CD14-positive monocyte (primary cell): ENCODE data around the gene TMEM45B. TPM values are rescaled to one million over a fixed set of nuclear protein-coding genes. Genes with fewer than 3 reads are reported as not detected.

Experiments used
- DNase-seq, 3 donors: peaks; one replicate each; pipeline ENCODE4 v3.0.0-alpha.2; 2011 to 2022
- H2AFZ ChIP-seq: 2 replicates; pipeline ENCODE4 v1.6.0; 2012; ENCODE audit warnings: mild to moderate bottlenecking, low read depth, low read length, inconsistent platforms; ENCODE audit not compliant: insufficient read depth, poor library complexity, severe bottlenecking
- H3K27ac ChIP-seq, 2 donors: 1 replicate in 1 of 2; 2 replicates in 1 of 2; pipeline ENCODE4 v1.5.1; 2012 to 2013; ENCODE audit warnings: low read length in 2 of 2, control low read depth in 1 of 2, inconsistent platforms in 1 of 2, low read depth in 1 of 2, mild to moderate bottlenecking in 1 of 2
- H3K27me3 ChIP-seq, 2 donors: one replicate each; pipeline versions ENCODE4 v1.6.0 to v1.6.1; 2011 to 2013; ENCODE audit warnings: low read length in 2 of 2; ENCODE audit not compliant: control insufficient read depth in 2 of 2, insufficient read depth in 2 of 2
- H3K36me3 ChIP-seq, 2 donors: replicated peaks in 1 of 2; 1 replicate in 1 of 2; 2 replicates in 1 of 2; pipeline versions ENCODE4 v1.5.1 to v1.6.1; 2012 to 2013; ENCODE audit warnings: low read length in 2 of 2, control low read depth in 1 of 2, inconsistent platforms in 1 of 2, mild to moderate bottlenecking in 1 of 2; ENCODE audit not compliant: insufficient read depth in 2 of 2, control insufficient read depth in 1 of 2
- H3K4me1 ChIP-seq, 2 donors: 1 replicate in 1 of 2; 2 replicates in 1 of 2; pipeline versions ENCODE4 v1.5.1 to v1.6.1; 2012 to 2013; ENCODE audit warnings: low read length in 2 of 2, control low read depth in 1 of 2, inconsistent platforms in 1 of 2, mild to moderate bottlenecking in 1 of 2, moderate library complexity in 1 of 2; ENCODE audit not compliant: insufficient read depth in 2 of 2, control insufficient read depth in 1 of 2
- H3K4me2 ChIP-seq: replicated peaks from 2 replicates; pipeline ENCODE3; 2012; ENCODE audit warnings: low read length, moderate library complexity, mild to moderate bottlenecking; ENCODE audit not compliant: poor library complexity, severe bottlenecking; ENCODE audit errors: extremely low read depth
- H3K4me3 ChIP-seq, 3 experiments: fragments of 200-600 bp in 1 of 3; sonication (generic) in 1 of 3; replicated peaks in 1 of 3; 1 replicate in 2 of 3; 2 replicates in 1 of 3; pipeline ENCODE4 v1.5.1; 2011 to 2013; ENCODE audit warnings: low read length in 3 of 3, mild to moderate bottlenecking in 3 of 3, control low read depth in 2 of 3, low read depth in 2 of 3, inconsistent platforms in 1 of 3, moderate library complexity in 1 of 3
- H3K79me2 ChIP-seq: 2 replicates; pipeline ENCODE4 v1.6.0; 2012; ENCODE audit warnings: mild to moderate bottlenecking, control low read depth, inconsistent platforms, low read length, moderate library complexity; ENCODE audit not compliant: insufficient read depth
- H3K9ac ChIP-seq: 2 replicates; pipeline ENCODE4 v1.6.0; 2017; ENCODE audit warnings: low read length, mild to moderate bottlenecking; ENCODE audit not compliant: insufficient read depth, poor library complexity, severe bottlenecking
- H3K9me3 ChIP-seq, 2 donors: replicated peaks in 1 of 2; 1 replicate in 1 of 2; 2 replicates in 1 of 2; pipeline versions ENCODE4 v1.5.1 to v1.6.1; 2012 to 2013; ENCODE audit warnings: low read length in 2 of 2, control low read depth in 1 of 2; ENCODE audit not compliant: control insufficient read depth in 1 of 2, insufficient read depth in 1 of 2
- H4K20me1 ChIP-seq: 2 replicates; pipeline ENCODE4 v1.6.0; 2012; ENCODE audit warnings: mild to moderate bottlenecking, low read length, control low read depth, moderate library complexity; ENCODE audit not compliant: insufficient read depth
- H3K27ac Mint-ChIP-seq, 7 donors: one replicate each; pipeline ENCODE4 v1.8.0; 2020; ENCODE audit warnings: mild to moderate bottlenecking in 7 of 7, mixed read lengths in 7 of 7, moderate library complexity in 6 of 7, inconsistent platforms in 2 of 7
- H3K27me3 Mint-ChIP-seq, 3 donors: one replicate each; pipeline ENCODE4 v1.8.0; 2021 to 2022; ENCODE audit warnings: low read depth in 3 of 3, mild to moderate bottlenecking in 3 of 3, mixed read lengths in 3 of 3, moderate library complexity in 3 of 3, inconsistent platforms in 1 of 3
- H3K36me3 Mint-ChIP-seq, 2 donors: one replicate each; pipeline ENCODE4 v1.8.0; 2020; ENCODE audit warnings: mixed read lengths in 2 of 2, inconsistent platforms in 1 of 2, mild to moderate bottlenecking in 1 of 2
- H3K4me1 Mint-ChIP-seq: one replicate; pipeline ENCODE4 v1.8.0; 2020; ENCODE audit warnings: mild to moderate bottlenecking, mixed read lengths
- H3K4me3 Mint-ChIP-seq, 2 donors: one replicate each; pipeline ENCODE4 v1.8.0; 2020; ENCODE audit warnings: mild to moderate bottlenecking in 2 of 2, mixed read lengths in 2 of 2, moderate library complexity in 1 of 2
- H3K9me3 Mint-ChIP-seq, 7 donors: one replicate each; pipeline ENCODE4 v1.8.0; 2020 to 2022; ENCODE audit warnings: mixed read lengths in 7 of 7, mild to moderate bottlenecking in 6 of 7, moderate library complexity in 6 of 7, inconsistent platforms in 2 of 7
- CTCF ChIP-seq: fragments of 200-600 bp; IDR thresholded peaks from one replicate; pipeline ENCODE4 v1.8.0; 2022; ENCODE audit warnings: antibody characterized with exemption, mild to moderate bottlenecking
- WGBS: methylation state at CpG from one replicate; pipeline ENCODE4 v1.1.5; 2013; ENCODE audit warnings: missing lambda C conversion rate; ENCODE audit not compliant: insufficient coverage; 5-methylcytosine and 5-hydroxymethylcytosine counted together
- intact Hi-C, 2 donors: fragments of 100-400 bp; cut with micrococcal nuclease; formaldehyde crosslinking; loops; one replicate each; pipeline versions ENCODE4 v1.15.0 to v1.15.1; 2023
- polyA plus RNA-seq, 3 donors: library from polyadenylated mRNA; depleted of rRNA in 1 of 3; unstranded in 2 of 3; stranded (reverse) in 1 of 3; fragments of 300-500 nt in 2 of 3; fragments of >200 nt in 1 of 3; fragmentation: Illumina TruSeq in 2 of 3; gene quantifications; 1 replicate in 2 of 3; 2 replicates in 1 of 3; pipeline ENCODE4 v1.2.3, GENCODE V29; 2012 to 2021

Gene TMEM45B
- polyA plus RNA-seq, 3 donors, result 0.24 to 1.7 (median 0.56) TPM

GRCh38 chr11:129894278-129895125, 78.9 kb downstream of the TMEM45B start:
- H4K20me1 ChIP-seq, result peaks cover 10% of the 10 kb centered on the region
- peak overlapping the region; percentile 18 to 88 for H3K27ac ChIP-seq
- Mint-ChIP-seq H3K9me3 (no peaks in the 10 kb centered on the region), H3K4me1 (peaks cover 22% of the 10 kb centered on the region), H3K36me3 (peaks cover 38 to 40% of the 10 kb centered on the region in 2 donors), H3K27ac (peak overlapping the region; percentile 77 to 93 (median 82)), H3K27me3 (peaks cover 0 to 3% (median 0%) of the 10 kb centered on the region in 3 donors), H3K4me3 (peak overlapping the region; percentile 94)
- peaks cover 30 to 47% of the 10 kb centered on the region in 2 donors for H3K36me3 ChIP-seq
- peaks cover 26% of the 10 kb centered on the region for H3K79me2 ChIP-seq
- intact Hi-C loops, result loop anchor here in 1 of 2 donors (5.0 to 10.0 kb wide), 2 partner anchors 612 to 1020 kb away; partner anchors contain the start of gene SNX19
- H3K4me1 ChIP-seq, result peaks cover 14 to 23% of the 10 kb centered on the region in 2 donors
- peak overlapping the region; percentile 97 for H2AFZ ChIP-seq
- H3K9me3 ChIP-seq, result no peaks in the 10 kb centered on the region
- H3K4me3 ChIP-seq, result peak overlapping the region; percentile 54 to 89 (median 88)
- H3K27me3 ChIP-seq, result no peaks in the 10 kb centered on the region
- no peak for TF ChIP-seq CTCF
- peak overlapping the region; percentile 80 for H3K4me2 ChIP-seq
- 0% methylated on average over 6 of the region's 13 CpGs for WGBS
- peak overlapping the region; percentile 89 for H3K9ac ChIP-seq
- peak in 1 of 3 donors; percentile 19 for DNase-seq

- Histone ChIP-seq H2AFZ (peak within 1 kb of the TSS; percentile 97), H3K9me3 (no peaks in the 10 kb centered on the region), H3K9ac (peak within 1 kb of the TSS; percentile 89), H4K20me1 (peaks cover 10% of the 10 kb centered on the region), H3K27ac (peak within 1 kb of the TSS; percentile 18 to 88), H3K4me1 (peaks cover 14 to 23% of the 10 kb centered on the region in 2 donors), H3K27me3 (no peaks in the 10 kb centered on the region), H3K36me3 (peaks cover 21 to 45% of the 10 kb centered on the region in 2 donors), H3K79me2 (peaks cover 26% of the 10 kb centered on the region), H3K4me3 (peak within 1 kb of the TSS; percentile 54 to 89 (median 88)), H3K4me2 (peak within 1 kb of the TSS; percentile 80)
- Mint-ChIP-seq H3K9me3 (no peaks in the 10 kb centered on the region), H3K36me3 (peaks cover 37 to 42% of the 10 kb centered on the region in 2 donors), H3K4me1 (peaks cover 22% of the 10 kb centered on the region), H3K27me3 (peaks cover 0 to 3% (median 0%) of the 10 kb centered on the region in 3 donors), H3K4me3 (peak within 1 kb of the TSS; percentile 94), H3K27ac (peak within 1 kb of the TSS; percentile 78 to 94 (median 90))
- no peak for TF ChIP-seq CTCF
- intact Hi-C loops, result loop anchor here in 1 of 2 donors (5.0 to 10.0 kb wide), 2 partner anchors 613 to 1019 kb away; partner anchors contain the start of gene SNX19
- WGBS, result 1% methylated on average over 77 of the region's 77 CpGs
- peak; percentile 51 to 62 (median 61) for DNase-seq
Observed at GRCh38 chr11:129895126-129896041, 79.7 kb downstream of the TMEM45B start, which contains the start of gene NFRKB. Gene NFRKB (minus strand): TSS chr11:129895578. CDS start chr11:129892849, 2,729 bp downstream.
